ENCODE results near the gene PAX7.

PAX7 gene

DNA sequence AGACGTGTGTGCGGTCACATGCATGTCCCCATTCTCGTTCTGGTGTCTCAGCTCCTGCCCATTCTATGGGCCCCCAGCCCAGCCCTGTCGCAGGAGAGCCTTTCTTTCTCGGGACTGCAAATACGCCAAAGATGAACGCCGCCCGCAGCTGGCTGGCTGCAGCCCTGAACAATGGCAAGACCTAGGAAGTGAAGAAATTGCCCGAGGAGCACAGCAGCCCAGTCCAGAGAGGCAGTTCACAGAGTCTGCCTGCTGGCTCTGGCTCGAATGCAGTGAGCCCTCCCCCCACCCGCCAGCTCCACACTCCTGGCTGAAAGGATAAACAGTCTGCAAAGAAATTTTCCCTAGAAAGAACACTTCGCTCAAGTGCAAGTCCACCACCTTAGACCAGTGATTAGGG, 23.3 kb downstream of the PAX7 start:
- no peak for TF ChIP-seq POLR2AphosphoS5 (IDR thresholded peaks at IDR 0.05; ENCODE audit: low read depth)
- TF ChIP-seq GABPA (IDR thresholded peaks at IDR 0.05; ENCODE audit: low read depth), result no peak
- TF ChIP-seq, protein P1, sequence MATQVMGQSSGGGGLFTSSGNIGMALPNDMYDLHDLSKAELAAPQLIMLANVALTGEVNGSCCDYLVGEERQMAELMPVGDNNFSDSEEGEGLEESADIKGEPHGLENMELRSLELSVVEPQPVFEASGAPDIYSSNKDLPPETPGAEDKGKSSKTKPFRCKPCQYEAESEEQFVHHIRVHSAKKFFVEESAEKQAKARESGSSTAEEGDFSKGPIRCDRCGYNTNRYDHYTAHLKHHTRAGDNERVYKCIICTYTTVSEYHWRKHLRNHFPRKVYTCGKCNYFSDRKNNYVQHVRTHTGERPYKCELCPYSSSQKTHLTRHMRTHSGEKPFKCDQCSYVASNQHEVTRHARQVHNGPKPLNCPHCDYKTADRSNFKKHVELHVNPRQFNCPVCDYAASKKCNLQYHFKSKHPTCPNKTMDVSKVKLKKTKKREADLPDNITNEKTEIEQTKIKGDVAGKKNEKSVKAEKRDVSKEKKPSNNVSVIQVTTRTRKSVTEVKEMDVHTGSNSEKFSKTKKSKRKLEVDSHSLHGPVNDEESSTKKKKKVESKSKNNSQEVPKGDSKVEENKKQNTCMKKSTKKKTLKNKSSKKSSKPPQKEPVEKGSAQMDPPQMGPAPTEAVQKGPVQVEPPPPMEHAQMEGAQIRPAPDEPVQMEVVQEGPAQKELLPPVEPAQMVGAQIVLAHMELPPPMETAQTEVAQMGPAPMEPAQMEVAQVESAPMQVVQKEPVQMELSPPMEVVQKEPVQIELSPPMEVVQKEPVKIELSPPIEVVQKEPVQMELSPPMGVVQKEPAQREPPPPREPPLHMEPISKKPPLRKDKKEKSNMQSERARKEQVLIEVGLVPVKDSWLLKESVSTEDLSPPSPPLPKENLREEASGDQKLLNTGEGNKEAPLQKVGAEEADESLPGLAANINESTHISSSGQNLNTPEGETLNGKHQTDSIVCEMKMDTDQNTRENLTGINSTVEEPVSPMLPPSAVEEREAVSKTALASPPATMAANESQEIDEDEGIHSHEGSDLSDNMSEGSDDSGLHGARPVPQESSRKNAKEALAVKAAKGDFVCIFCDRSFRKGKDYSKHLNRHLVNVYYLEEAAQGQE (IDR thresholded peaks at IDR 0.05; ENCODE audit: insufficient replicate concordance, low read depth), result no peak
- TF ChIP-seq SPI1 (IDR thresholded peaks at IDR 0.05; ENCODE audit: borderline replicate concordance, low read depth), result no peak
- TF ChIP-seq, protein P2, sequence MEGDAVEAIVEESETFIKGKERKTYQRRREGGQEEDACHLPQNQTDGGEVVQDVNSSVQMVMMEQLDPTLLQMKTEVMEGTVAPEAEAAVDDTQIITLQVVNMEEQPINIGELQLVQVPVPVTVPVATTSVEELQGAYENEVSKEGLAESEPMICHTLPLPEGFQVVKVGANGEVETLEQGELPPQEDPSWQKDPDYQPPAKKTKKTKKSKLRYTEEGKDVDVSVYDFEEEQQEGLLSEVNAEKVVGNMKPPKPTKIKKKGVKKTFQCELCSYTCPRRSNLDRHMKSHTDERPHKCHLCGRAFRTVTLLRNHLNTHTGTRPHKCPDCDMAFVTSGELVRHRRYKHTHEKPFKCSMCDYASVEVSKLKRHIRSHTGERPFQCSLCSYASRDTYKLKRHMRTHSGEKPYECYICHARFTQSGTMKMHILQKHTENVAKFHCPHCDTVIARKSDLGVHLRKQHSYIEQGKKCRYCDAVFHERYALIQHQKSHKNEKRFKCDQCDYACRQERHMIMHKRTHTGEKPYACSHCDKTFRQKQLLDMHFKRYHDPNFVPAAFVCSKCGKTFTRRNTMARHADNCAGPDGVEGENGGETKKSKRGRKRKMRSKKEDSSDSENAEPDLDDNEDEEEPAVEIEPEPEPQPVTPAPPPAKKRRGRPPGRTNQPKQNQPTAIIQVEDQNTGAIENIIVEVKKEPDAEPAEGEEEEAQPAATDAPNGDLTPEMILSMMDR (IDR thresholded peaks at IDR 0.05; ENCODE audit: insufficient read depth, low read length), result no peak
- Histone ChIP-seq H3K4me3 (replicated peaks; ENCODE audit: insufficient read depth, low read length) (no peak overlapping the region), H3K27ac (replicated peaks) (no peak overlapping the region), H3K27me3 (ENCODE audit: insufficient read depth, poor library complexity, severe bottlenecking) (peaks cover 42% of the 10 kb centered on the region)
- no peak for DNase-seq (ENCODE audit: low read depth in 1 of 2, low spot score in 1 of 2)

DNA sequence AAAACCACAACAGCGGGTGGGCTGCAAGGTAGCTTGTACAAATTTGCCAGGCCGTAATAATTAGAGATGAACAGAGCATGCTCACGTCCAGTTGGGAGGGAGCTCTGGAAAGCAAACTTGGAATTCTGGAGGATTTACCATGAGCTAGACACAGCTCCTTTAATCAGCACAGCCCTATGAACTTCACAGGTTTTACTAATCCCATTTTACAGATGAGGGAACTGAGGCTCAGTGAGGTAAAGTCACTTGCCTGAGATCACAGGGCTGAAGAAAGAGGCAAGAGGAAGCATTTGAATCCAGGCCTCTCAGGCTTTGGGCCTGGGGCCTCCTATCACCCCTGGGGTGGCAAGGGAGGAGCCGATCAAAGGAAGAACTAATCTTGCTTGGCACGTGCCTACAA, 24.0 kb downstream of the PAX7 start:
- TF ChIP-seq, protein P2 (IDR thresholded peaks at IDR 0.05; ENCODE audit: insufficient read depth, low read length), result no peak
- TF ChIP-seq, protein P1 (IDR thresholded peaks at IDR 0.05; ENCODE audit: insufficient replicate concordance, low read depth), result no peak
- TF ChIP-seq GABPA (IDR thresholded peaks at IDR 0.05; ENCODE audit: low read depth), result no peak
- no peak for TF ChIP-seq POLR2AphosphoS5 (IDR thresholded peaks at IDR 0.05; ENCODE audit: low read depth)
- no peak for TF ChIP-seq SPI1 (IDR thresholded peaks at IDR 0.05; ENCODE audit: borderline replicate concordance, low read depth)
- H3K27ac ChIP-seq (replicated peaks), result no peak overlapping the region
- DNase-seq (ENCODE audit: low read depth in 1 of 2, low spot score in 1 of 2), result no peak
- H3K4me3 ChIP-seq (replicated peaks; ENCODE audit: insufficient read depth, low read length), result no peak overlapping the region
- H3K27me3 ChIP-seq (ENCODE audit: insufficient read depth, poor library complexity, severe bottlenecking), result peaks cover 40% of the 10 kb centered on the region

DNA sequence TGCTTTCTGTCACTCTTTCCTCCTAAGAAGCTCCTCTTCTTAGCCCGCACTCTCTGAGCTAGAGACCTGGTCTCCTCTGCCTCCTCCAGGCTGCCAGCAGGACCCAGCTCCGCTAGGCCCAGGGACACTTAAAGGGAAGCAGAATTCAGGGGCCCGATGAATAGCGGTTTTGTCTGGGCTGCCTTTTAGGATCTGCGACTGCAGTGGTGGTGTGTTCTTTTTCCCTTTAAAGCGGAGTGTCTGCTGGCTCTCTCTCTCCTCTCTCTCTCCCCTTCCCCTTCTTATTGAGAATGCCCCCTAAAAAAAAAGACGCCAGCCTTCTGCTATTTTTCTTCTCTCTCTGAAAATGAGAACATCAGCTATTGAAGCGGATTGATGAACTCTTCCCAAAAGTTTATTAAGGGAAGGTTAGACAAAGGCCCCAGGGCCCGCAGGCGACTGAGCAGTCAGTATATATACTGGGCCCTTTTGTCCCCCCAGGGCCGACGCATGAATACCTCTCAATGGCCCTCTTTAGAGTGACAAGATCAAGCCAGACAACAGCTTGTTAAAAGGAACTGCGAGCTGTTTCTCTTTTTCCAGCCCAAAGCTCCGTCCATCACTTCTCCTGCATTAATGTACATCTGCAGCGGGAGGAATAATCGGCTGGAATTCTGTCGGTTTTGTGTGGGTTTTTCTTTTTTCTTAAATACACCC, 27.0 kb downstream of the PAX7 start:
- Histone ChIP-seq H3K27ac (replicated peaks) (no peak overlapping the region), H3K4me3 (replicated peaks; ENCODE audit: insufficient read depth, low read length) (no peak overlapping the region), H3K27me3 (ENCODE audit: insufficient read depth, poor library complexity, severe bottlenecking) (peaks cover 20% of the 10 kb centered on the region)
- TF ChIP-seq GABPA (IDR thresholded peaks at IDR 0.05; ENCODE audit: low read depth) (no peak), POLR2AphosphoS5 (IDR thresholded peaks at IDR 0.05; ENCODE audit: low read depth) (no peak), SPI1 (IDR thresholded peaks at IDR 0.05; ENCODE audit: borderline replicate concordance, low read depth) (no peak)
- TF ChIP-seq, protein P1 (IDR thresholded peaks at IDR 0.05; ENCODE audit: insufficient replicate concordance, low read depth), result no peak
- TF ChIP-seq, protein P2 (IDR thresholded peaks at IDR 0.05; ENCODE audit: insufficient read depth, low read length), result no peak
- DNase-seq (ENCODE audit: low read depth in 1 of 2, low spot score in 1 of 2), result no peak

All from HL-60 (cell line).